ENCODE measurements around the gene BEND7.
A peak's percentile ranks its signal among the peaks of the same experiment; 100 is the strongest.
"Not testable (repeated sequence)": the region's sequence is repeated elsewhere in the genome, so short reads cannot be mapped to it uniquely, and the experiment has no call there.

The BEND7 gene

DNA sequence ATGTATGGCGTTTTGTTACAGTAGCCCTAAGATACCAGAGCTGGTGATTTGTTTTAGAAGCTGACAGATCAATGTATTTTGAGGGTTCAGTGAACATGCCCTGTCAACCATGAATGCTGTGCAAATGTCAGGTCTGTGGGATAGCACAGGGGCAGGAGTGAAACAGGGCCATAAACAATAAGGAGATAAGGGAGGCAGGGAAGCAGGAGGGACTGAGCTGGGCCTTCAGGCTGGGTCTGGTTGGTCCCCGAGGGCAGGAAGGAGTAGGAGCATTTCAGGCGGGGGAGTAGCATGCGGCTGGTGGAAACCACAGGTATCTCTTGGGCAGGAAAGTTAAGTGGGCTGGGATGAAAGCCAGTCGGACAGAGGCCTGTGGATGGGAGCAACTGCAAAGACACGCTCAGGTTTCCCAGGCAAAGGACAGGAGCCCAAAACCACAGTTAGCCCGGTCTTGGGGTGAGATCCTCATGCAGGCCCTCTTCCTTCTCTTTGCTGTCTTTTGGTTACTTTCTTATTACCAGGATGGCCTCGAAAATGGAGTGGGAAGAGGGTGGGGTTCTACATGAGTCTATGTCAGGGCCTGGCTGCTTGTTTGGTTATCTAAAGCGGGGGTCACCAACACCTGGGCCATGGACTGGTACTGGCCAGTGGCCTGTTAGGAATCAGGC, 111.2 kb downstream of the BEND7 start:
- DNase-seq = no peak

GRCh38 chr10:13416760-13417159, 112.1 kb downstream of the BEND7 start:
- no peak for DNase-seq

DNA sequence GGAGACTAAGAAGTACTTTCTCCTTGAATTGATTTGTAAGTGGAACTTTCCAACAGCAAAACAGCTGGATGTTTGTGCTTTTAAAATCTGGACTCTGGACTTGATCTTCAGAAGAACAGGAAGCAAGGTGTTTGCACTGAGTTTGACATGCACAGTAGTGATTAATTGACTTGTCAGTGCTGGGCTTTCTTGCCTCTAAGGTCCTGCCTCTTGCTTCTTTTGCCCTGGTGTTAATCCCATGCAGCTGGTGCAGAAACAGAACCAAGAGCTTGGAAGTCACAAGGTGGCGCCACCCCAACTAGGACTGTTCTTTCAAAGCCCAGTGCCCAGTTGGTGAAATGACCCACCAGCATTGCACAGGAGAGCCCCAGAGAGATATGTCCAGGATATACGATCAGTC, 114.0 kb downstream of the BEND7 start:
- no peak for DNase-seq

GRCh38 chr10:13414137-13414536, 114.7 kb downstream of the BEND7 start:
- no peak for DNase-seq

DNA sequence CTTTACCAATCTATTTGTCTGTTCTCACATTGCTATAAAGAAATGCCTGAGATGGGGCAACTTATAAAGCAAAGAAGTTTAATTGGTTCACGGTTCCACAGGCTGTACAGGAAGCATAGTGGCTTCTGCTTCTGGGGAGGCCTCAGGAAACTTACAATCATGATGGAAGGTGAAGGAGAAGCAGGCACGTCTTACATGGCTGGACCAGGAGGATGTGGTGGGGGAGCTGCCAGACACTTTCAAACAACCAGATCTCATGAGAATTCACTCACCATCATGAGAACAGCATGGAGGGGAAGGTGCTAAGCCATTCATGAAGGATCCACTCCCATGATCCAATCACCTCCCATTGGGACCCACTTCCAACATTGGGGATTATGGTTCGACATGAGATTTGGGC, 115.9 kb downstream of the BEND7 start:
- DNase-seq = no peak

GRCh38 chr10:13404791-13405190, 124.0 kb downstream of the BEND7 start:
- peak; percentile 43 for DNase-seq

GRCh38 chr10:13404305-13404759, 124.5 kb downstream of the BEND7 start:
- DNase-seq = no peak

DNA sequence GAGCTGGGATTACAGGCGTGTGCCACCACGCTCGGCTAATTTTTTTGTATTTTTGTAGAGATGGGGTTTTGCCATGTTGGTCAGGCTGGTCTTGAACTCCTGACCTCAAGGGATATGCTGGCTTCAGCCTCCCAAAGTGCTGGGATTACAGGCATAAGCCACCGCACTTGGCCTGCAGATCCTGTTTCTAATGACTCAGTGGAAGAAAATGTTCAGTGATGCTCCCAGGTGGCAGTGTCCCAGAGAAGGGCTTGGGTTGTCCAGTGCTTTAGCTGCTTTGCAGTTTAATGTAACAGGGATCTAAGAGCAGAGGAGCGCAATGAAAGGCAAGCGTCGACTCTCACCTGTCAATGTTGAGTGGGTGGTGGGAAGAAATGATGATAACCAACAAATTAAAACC, 125.4 kb downstream of the BEND7 start:
- DNase-seq = not testable (repeated sequence)

DNA sequence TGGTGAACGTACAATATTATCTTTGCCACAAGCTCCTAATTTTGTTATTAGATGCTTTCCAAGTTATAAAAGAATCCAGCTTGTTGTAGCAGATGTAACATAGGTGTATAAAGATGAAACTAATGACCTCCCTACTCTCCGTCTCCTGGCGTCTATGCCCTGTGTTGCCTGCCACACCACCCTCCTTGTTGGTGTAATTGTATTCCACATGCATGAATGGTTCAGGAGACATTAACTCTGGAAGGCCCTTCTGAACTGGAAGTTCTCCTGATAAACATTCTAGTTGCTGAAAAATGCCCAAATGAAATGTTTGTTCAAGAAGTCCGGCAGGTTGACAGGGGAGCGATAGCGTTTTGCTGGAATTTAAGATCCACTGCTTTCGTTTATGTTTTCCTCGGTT, 126.8 kb downstream of the BEND7 start:
- DNase-seq = no peak

GRCh38 chr10:13401142-13401541, 127.7 kb downstream of the BEND7 start:
- DNase-seq = no peak

DNA sequence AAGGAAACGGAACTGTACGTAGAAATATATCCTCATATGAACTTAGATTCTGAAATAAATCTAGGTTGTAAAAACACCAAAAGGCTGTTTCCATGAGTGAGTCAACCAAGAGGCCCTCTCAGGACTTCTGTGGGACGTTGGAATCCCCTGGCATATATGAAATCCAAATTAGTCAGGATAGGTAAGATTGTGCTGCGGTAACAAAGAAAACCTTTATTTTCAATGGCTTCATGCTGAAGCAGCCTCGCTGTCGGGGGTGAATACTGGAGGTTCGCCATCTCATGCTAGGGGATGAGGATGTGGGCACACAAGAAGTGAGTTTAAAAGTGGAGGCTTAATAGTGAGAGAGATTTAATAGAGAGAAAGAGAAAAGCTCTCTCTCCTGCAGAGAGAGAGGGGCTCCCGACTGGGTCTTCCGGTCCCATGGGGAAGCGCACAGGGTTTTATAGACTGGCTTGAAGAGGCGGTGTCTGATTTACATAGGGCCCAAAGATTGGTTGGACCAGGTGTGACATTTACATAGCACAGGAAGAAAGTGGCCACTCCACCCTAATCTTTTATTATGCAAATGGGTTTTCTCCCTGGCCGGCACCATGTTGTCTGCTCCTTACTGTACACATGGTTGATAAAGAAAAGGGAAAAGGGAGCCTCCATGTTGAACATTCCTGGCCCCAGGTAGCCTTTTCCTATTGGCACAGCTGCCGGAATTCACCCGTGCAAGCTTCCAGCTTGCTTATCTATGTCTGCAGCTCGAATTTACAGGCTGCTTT, 128.4 kb downstream of the BEND7 start:
- no peak for DNase-seq

GRCh38 chr10:13399752-13400151, 129.1 kb downstream of the BEND7 start:
- no peak for DNase-seq

GRCh38 chr10:13399236-13399635, 129.6 kb downstream of the BEND7 start:
- DNase-seq = peak; percentile 19

- no peak for DNase-seq
These were observed 131.8 kb downstream of the BEND7 start for GRCh38 chr10:13397052-13397451.

DNA sequence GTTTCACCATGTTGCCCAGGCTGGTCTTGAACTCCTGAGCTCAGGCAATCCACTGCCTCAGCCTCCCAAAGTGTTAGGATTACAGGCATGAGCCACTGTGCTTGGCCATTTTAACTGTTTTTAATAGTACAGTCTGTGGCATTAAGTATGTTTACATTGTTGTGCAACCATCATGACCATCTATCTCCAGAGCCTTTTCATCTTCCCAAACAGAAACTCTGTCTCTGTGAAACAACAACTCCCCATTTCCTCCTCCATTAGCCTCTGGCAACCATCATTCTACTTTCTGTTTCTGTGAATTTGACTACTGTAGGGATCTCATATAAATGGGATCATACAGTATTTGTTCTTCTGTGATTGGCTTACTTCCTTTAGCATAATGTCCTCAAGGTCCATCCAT, 132.4 kb downstream of the BEND7 start:
- DNase-seq = no peak

DNA sequence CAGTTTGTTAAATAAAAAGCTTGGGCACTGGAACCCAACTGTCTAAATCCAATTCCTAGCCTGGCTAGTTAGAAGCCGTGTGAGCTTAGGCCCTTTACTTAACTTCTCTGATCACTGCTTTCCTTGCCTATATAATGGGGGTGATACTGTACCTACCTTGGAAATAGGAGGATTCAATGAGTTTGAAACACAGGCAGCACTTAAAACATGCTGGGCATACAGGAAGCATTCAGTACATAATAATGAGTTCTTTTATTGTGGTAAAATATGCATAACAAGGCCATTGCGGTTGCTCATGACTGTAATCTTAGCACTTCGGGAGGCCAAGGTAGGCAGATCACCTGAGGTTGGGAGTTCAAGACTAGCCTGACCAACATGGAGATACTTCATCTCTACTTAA, 133.3 kb downstream of the BEND7 start:
- no peak for DNase-seq

DNA sequence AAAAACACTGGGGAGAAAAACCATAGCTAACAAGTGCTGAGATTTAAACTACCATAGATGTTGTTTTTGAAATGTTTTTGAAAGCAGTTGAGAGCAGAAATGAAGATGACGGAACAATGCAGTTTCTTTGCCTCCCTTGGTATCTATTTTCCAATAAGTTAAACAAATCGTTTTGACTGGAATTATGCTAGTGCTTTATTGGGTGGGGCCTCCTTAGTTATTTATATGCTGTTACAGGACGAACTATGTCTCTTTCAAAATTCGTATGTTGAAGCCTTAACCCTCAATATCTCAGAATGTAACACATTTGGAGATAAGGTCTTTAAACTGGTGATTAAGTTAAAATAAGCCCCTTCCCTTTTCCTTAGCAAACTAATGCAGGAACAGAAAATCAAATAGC, 135.2 kb downstream of the BEND7 start:
- DNase-seq = no peak

- no peak for DNase-seq
These were observed 136.1 kb downstream of the BEND7 start for GRCh38 chr10:13392701-13393100.
